HepG2 (cell line): Measurements from ENCODE around the gene SPAG6.

Experiments used
- CTCF ChIP-seq: sonication (generic); formaldehyde crosslinking; IDR thresholded peaks from 2 replicates; pipeline ENCODE4 v1.5.0; 2020; ENCODE audit warnings: mild to moderate bottlenecking, missing genetic modification reagents, moderate library complexity
- ELF3 ChIP-seq: IDR thresholded peaks from 2 replicates; pipeline ENCODE4 v1.6.1; 2016; ENCODE audit warnings: missing genetic modification reagents, missing compliant biosample characterization
- ETV5 ChIP-seq: IDR thresholded peaks from 2 replicates; pipeline ENCODE4 v1.6.1; 2018; ENCODE audit warnings: missing biosample characterization, missing genetic modification reagents, inconsistent platforms, borderline replicate concordance
- MEF2D ChIP-seq: sonication (generic); formaldehyde crosslinking; IDR thresholded peaks from 2 replicates; pipeline ENCODE4 v1.5.1; 2020; ENCODE audit warnings: mild to moderate bottlenecking, missing genetic modification reagents
- NFE2L2 ChIP-seq: fragments of 150-350 bp; IDR thresholded peaks from 2 replicates; pipeline ENCODE4 v1.6.1; 2014; ENCODE audit warnings: low read length
- SNRNP70 ChIP-seq: fragments of 200-400 bp; formaldehyde crosslinking; IDR thresholded peaks from 2 replicates; pipeline ENCODE4 v1.6.1; 2017; ENCODE audit warnings: mild to moderate bottlenecking, low read depth, low read length, moderate library complexity
- TAF1 ChIP-seq: sonication (generic); formaldehyde crosslinking; IDR thresholded peaks from 2 replicates; pipeline ENCODE4 v1.4.0; 2020; ENCODE audit warnings: missing genetic modification reagents
- TBP ChIP-seq: sonication (generic); formaldehyde crosslinking; IDR thresholded peaks from 2 replicates; pipeline ENCODE4 v1.5.0; 2020; ENCODE audit warnings: missing genetic modification reagents
- ZNF331 ChIP-seq: sonication (generic); formaldehyde crosslinking; IDR thresholded peaks from 2 replicates; pipeline ENCODE4 v1.4.0; 2020; ENCODE audit warnings: missing genetic modification reagents

- no peak for TF ChIP-seq CTCF
- TF ChIP-seq NFE2L2 = no peak
- no peak for TF ChIP-seq TBP (CRISPR knock-in tag)
- TF ChIP-seq MEF2D (CRISPR knock-in tag) = no peak
- no peak for TF ChIP-seq SNRNP70
- TF ChIP-seq ELF3 (CRISPR knock-in tag) = no peak
- no peak for TF ChIP-seq ZNF331 (CRISPR knock-in tag)
- TF ChIP-seq TAF1 (CRISPR knock-in tag) = no peak
- no peak for TF ChIP-seq ETV5 (CRISPR knock-in tag)
These were observed 23.1 kb downstream of the SPAG6 start for GRCh38 chr10:22368402-22368801.
